HG03460 (cell line): ENCODE data around the gene ADAMTS17.

Experiments used
- ATAC-seq: cut with Tn5 transposase; IDR thresholded peaks from one replicate; pipeline ENCODE4 v1.9.1; 2021; ENCODE audit not compliant: unreplicated experiment

Gene ADAMTS17

GRCh38 chr15:99962006-99962561 is 379.7 kb downstream of the ADAMTS17 start:
- no peak for ATAC-seq

DNA sequence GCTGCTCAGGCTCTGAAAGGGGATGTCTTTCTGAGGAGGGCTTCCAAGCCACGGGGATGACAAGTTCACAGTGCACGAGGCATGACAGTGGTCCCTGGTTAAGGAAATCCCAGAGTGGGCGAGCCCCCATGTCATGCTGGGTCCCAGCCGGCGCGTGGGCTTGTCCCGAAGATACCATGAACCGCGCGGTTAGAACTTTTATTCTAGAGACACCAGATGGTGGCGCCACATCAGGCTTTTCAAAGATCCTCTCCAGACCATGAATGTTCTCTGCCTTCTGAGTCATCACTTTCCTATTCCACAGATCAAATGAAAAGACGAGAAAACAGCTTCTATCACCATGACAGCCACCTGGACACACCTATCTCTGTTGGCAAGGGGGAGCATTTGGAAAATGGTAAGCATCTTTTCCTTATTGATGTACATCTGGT is 380.7 kb downstream of the ADAMTS17 start:
- ATAC-seq: no peak

- ATAC-seq: no peak
These were observed 382.4 kb downstream of the ADAMTS17 start for GRCh38 chr15:99959326-99959725.

DNA sequence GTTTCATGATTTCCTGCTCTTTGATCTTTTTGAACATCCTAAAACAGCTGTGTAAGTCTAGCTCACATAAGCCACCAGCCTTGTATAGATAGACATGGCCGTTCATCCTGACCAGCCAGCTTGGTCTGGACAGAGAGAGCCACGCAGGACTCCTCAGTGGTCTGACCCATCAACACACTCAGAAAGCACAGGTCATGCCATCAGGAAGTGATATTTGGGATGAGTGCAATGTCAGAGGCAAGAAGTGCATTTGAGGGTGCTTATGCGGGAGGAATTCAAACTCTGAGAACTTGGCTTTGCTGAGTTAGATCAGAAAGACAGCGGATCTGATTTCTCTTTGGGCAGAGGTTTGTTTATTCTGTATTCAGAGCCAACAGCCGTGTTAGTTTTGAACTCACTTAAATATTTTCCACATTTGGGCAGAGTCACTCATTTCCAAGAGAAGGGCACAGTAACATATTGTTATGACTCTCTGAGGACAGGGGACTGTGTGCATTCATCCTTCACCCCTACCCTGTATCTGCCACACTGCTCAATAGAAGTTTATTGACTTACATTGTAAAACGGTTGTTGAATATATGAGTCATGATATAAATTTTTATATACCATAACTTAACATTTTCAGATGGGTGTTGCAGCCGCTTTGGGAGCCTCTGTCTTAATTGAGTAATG is 383.2 kb downstream of the ADAMTS17 start:
- no peak for ATAC-seq

GRCh38 chr15:99957642-99958013 is 384.1 kb downstream of the ADAMTS17 start:
- no peak for ATAC-seq

DNA sequence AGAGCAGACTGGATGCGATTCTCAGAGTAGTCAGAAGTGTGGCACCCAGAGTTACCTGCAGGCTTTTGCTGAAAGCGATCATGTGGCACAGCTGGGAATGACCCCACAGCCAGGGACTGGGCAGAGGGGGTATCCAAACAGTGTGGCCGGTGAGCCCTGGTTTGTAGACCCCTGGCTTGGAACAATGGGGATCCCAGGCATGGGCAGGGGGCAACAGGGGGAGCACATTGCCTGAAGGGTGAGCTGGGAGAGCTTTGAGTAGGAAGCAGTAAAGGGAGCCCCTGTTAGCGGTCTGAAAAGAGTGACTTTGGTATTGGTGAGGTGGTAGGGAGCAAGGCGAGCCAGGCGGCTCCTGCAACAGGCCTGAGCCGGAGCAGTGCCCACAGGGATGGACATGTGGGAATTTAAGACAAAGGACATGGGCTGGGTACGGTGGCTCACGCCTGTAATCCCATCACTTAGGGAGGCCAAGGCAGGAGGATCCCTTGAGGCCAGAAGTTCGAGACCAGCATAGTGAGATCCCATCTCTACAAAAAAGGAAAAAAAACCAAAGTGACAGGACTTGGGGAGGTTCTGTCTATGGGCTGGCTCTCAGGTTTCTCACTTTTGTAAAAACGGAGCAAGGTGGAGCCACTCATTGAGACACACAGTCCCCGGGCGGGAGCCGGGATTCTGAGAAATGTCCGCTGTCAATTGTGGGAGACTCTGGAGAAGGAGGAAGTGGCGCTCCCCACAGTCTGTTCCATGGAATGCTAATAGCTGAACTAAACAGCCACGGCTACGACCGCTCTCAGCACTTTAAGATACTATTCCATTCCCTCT is 384.7 kb downstream of the ADAMTS17 start:
- no peak for ATAC-seq

DNA sequence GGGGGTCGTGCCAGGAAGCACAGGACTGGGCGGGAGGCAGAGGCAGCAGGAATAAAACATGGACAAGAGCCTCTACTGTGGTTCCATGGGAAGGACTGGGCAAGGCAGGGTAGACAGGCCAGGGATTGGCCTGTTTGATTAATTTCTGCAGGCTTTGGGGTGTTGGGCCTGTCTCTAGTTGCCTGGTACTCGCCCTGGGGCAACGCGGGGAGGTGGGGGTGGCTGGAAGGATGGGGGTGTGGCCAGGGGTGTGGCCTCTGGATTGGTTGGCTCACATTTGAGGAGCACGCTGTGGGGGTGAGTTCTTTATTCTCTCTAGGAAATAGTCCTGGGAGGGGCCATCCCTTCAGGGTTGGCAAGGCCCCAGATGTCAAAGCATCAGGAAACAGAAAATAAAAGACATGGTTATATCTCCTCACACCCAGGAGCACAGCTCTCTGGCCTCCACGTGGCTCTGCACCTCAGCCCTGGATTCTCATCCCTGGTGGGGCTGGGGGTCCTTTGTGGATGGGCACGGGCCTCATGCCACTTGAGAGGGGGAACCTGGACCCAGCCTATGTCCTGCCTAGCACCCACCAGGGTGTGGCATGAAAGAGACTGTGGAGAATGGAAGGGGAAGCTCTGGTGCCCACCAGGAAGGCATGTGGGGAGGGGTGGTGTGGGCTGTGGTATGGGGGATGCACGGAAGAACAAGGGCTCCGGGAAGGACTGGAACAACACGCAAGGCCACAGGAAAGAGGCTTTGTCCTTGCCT is 385.6 kb downstream of the ADAMTS17 start:
- ATAC-seq: no peak

- no peak for ATAC-seq
These were observed 386.2 kb downstream of the ADAMTS17 start for GRCh38 chr15:99955532-99955931.

GRCh38 chr15:99955181-99955525 is 386.6 kb downstream of the ADAMTS17 start:
- no peak for ATAC-seq

DNA sequence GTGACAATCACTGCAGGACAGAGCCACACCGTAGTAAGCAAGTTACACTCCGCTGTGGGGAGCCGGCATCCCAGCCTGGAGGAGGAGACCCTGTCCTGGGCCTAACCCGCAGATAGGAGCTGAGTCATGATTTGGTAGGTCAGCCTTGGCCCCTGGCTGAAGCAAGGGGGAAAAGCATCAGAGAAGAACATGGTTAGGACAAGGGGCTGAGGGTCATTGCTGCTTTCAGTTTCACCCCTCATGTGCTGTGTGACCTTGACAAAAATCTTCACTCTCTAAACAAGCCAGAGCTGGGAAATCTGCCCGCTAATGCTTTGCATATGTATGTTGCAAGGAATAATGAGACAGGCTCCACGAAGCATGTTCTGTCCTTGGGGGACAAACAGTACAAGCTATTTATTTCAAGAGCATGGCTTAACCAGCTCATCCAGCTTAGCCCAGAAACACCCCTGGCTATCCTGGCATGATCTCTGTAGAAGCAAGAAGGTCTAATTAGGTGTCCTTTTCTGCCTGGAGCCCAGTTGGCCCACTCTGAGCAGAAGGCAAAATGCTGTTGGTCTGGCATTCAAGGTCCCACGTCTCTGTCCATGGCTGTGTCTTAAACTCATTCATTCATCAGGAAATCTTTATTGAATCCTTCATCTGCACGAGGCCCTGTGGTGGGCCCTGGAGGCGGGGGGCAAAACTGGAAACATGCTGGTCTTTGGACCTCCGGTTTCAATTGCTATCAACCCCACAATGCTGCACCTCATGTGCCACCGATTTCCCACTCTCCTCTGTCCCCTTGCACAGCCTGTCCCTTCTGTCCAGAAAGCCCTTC is 387.2 kb downstream of the ADAMTS17 start:
- no peak for ATAC-seq

DNA sequence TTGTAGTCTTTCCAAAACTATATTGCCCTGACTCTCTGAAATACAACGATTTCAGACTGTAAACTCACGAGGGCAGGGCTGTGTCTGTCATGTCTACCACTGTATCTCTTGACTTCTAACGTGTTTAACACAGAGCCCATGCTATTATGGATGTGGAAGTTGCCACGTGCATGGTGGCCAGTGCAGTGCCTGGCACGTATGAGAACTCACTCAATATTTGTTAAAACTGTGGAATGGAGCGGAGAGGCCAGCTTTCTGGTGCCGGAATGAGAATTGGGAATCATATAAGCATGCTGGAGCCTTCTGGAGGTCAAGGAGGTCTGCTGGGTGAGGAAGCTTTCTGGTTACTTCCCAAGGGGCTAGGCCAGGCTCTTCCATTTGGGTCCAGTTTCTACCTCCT is 387.9 kb downstream of the ADAMTS17 start:
- no peak for ATAC-seq

DNA sequence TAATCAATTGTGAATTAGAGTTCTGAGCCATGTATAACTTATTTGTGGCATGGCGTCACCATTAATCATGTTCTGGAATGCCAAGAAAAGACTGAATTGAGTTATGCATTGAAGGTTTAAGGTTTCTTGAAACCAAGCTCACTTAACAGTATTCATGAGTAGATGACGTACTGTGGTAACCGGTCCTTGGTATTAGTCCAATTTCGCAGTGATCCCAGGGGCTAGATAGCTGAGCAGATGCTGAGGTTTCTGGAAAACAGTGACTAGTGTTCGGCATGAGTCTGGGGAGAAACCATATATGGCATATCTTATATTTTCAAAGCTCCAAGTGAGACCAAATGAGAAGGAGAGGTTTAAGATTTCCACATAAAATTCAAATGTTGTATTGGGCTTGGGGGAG is 390.3 kb downstream of the ADAMTS17 start:
- no peak for ATAC-seq

DNA sequence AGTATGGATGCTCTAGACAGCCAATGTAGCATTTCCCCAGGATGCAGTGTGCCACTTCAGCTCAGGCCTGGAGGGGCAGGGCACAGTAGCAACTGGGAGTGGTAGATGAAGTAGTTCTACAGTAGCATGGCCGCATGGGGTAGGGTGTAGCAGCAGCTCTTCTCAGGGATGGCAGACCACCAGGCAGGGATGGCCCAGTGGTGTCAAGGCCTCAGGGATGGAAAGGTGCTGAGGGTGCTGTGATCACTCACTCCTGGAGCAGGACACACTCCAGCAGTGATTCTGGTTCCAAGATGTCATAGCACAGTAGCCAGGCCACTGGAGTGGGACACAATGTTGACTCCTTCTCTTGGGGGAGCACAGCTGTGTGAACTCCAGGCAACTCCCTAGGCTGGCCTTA is 397.6 kb downstream of the ADAMTS17 start:
- no peak for ATAC-seq

GRCh38 chr15:99943466-99943865 is 398.3 kb downstream of the ADAMTS17 start:
- no peak for ATAC-seq

- ATAC-seq: no peak
These were observed 408.9 kb downstream of the ADAMTS17 start for GRCh38 chr15:99932676-99933402.

GRCh38 chr15:99931703-99932603 is 409.8 kb downstream of the ADAMTS17 start:
- ATAC-seq: no peak

- ATAC-seq: no peak
These were observed 411.1 kb downstream of the ADAMTS17 start for GRCh38 chr15:99930696-99931095.

GRCh38 chr15:99929266-99929665 is 412.5 kb downstream of the ADAMTS17 start:
- no peak for ATAC-seq

- peak; percentile 95 for ATAC-seq
These were observed 413.3 kb downstream of the ADAMTS17 start for GRCh38 chr15:99928429-99928981.
